Germinal center (tissue), 1 donor: ENCODE data around the gene AMZ1.

Experiments
- DNase-seq: peaks from one replicate; pipeline ENCODE4 v3.0.0; 2012; ENCODE audit warnings: mixed read lengths, low spot score

The AMZ1 gene

DNA sequence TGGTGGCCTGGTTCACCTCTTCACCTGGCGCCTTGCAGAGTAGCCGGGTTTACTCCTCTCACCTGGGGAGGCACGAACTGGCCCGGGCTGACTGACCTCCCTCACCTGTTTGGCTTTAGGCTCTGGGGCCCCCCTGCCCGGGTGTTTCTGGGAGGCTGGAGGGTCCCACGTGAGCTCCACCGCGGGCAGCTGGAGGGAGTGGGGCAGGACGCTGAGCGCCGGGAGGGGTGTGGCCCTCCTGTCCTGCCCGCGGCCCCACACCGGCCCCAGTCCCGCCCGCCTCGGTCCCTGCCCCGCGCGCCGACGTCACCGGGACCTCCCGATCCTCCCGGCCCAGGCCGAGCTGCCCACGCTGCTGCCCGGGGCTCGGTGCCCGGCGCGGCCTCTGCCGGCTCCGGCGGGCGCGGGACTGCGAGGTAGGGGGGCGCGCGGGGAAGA is at the start of gene AMZ1:
Gene AMZ1, plus strand, starts transcription at position 322 of the 438 bp plus-strand sequence. CDS start 12,250 bp downstream, outside the sequence.
- no peak for DNase-seq

DNA sequence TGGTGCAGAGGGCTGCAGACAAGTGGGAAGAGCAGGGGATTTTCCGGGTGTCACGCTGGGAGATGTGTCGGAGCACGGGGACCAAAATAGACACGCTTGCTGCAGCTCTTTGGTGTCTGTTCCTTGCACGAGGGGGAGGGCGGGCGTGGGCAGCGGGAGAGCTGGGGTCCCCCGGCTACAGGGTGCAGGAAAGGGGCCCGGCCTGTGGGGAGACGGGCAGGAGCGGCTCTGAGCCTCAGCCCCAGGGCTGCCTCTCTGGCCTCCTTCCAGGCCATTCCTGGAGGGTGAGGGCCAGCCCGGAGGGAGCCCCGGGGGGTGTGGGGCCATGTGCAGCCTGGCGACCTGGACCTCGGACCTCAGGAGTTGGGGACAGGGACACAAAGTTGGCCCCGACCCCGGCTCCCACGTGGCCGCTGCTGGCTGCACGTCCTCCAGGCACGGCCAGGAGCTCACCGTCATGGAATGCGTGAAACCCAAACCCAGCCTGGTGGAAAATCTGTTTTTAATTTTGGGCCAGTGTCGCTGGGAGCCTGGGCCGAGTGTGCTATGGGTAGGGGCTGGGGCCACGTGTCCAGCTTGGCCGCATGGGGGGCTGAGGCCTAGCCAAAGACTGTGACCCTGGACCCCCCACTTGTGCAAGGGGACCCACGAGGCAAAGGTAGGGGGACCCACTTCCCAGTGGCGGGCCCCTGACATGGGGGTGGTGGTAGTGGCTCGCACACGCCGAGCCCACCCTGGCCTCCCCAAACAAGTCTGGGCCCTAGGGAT is 49.6 kb upstream of the AMZ1 start:
- DNase-seq: no peak

DNA sequence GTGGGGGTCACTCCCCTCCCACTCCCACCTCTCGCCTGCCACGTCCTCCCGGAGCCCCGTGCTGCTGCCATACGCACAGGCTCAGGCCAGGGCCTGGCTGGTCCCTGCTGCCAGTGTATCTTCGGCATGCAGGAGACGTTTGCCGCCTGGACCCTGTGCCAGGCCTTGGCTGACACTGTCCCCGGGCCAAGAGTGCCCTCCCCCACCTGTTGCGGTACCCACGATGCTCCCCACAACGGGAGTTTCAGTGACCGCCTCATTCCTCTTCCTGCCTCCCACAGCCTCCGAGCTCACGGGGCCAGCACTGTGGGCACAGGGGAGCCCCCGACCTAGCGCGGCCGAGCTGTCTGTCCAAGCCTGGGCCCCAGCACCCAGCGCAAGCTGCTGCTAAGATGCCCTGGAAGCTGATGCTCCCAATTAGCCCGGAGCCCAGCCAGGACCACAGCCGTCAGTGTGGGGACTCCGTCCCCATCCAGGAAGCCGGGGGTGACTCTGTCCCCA is 48.8 kb upstream of the AMZ1 start:
- DNase-seq: no peak

- no peak for DNase-seq
These were observed 48.1 kb upstream of the AMZ1 start for GRCh38 chr7:2639695-2640481.

- no peak for DNase-seq
These were observed 47.5 kb upstream of the AMZ1 start for GRCh38 chr7:2640482-2640830.

DNA sequence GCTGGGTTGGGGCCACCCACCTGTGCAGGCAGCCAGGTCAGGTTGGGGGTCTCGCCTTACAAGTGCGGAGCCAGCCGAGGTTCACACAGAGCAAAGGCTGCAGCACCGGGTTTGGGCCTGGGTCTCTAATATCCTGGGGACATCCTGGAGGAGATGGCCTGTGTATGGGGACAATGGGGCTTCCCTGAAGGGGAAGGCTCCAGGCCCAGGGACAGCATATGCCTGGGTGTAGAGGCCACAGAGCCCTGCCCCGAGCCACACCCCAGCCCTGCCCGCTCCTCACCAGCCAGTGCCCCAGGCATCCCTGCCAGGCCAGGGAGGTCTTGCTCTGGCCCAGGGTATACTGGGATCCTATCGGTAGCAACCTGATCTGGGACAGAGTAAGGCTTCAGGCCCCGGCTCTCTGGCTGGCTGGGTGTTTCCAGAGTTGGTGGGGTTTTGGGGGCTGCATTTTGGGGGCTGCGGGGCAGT is 47.1 kb upstream of the AMZ1 start:
- DNase-seq: no peak

- peak; percentile 60 for DNase-seq
These were observed 46.3 kb upstream of the AMZ1 start for GRCh38 chr7:2641406-2642393.

DNA sequence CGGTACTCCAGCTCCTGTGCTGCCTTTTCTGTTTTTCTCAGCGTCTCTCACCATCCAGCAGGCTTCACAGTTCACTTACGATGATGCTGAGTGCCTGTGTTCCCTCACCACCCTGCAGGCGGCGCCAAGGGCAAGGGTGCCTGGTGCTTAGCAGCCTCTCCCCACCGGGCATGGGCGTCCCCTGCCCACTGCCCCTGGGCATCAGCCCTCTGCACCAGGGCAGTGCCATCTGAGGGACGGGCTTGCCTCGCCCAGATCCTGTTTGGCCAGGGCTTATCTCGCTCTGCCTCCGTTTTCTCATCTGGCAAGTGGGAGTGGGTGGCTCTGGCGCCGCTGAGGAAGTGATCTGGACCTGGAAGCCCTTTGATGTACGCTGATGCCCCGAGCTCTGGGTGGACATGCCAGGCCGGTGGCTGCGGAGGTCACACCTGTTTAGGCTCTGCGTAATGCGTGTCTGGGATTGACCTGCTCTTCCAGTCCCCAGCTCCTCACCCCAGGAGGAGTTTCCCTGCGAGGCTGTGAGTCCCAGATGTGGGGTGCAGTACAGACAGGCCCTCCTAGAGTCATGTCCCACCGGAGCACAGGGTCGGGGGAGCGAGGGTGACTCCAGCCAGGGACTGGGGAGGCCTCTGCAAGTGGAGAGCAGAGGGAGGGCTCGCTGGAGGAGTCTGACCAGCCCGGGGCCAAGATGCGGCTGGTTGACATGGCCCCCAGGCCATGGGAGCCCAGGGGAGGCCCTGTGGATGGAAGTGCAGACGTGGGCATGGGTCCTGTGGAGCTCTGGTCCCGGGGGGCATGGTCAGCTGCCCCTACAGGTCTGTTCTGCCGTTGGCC is 44.4 kb upstream of the AMZ1 start:
- DNase-seq: no peak

- DNase-seq: no peak
These were observed 43.8 kb upstream of the AMZ1 start for GRCh38 chr7:2644220-2644561.

DNA sequence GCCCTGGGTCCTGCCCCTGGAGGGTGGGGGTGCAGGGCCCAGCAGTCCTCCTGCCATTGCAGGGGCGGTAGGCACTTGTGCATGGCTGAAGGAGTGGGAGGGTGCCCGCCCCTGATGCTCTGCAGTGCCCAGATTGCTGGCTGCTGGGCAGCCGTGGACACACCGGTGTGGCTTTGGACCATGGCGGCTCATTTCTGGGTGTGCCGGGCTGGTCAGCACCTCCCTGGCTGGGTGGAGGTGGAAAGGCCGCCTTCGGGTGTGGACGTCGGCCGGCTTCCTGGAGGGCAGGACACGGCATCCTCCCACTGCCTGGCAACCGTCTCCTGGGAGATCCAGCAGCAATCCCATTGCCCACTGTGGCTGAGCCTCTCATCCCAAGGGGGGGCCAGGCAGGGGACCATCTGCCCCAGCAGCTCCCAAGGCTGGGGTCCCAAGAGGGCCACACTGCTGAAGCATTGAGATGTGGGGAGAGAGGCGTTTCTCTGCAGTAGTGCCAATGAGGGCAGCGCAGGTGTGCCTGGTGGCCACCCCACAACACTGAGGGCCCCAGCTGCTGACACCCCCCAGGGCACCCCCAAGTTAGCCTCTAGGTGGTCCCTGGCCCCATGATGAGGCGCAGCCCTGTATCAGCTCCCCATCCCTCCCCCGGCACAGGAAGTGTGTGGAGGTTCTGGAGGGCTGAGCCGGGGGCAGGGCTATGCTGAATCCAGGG is 43.3 kb upstream of the AMZ1 start:
- DNase-seq: no peak

DNA sequence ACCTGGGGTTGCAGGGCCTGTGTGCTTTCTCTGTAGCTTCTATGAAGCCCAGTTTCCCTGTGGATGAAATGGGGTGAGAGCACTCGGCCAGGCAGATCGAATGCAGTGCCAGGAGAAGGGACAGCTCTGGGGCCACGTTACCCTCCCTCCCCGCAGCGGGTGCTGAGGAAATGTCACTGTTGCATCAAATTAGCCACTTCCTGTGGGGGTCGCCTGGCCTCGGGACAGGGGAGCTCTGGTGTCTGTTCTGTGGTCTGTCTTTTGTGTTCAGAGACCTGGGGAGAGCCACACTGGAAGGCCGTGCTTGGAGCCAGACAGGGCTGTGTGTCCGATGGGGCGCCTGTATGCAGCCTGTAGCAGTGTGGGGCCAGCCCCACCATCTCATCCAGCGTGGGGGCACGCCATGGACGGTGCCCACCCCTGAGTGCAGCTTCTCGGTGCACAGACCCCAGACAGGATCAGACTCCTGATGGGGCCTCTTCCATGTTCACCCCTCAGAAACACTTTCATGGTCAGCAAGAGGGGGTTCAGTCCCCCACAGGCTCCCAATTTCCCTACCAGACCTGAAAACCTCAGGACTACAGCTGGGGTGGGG is 42.6 kb upstream of the AMZ1 start:
- no peak for DNase-seq

DNA sequence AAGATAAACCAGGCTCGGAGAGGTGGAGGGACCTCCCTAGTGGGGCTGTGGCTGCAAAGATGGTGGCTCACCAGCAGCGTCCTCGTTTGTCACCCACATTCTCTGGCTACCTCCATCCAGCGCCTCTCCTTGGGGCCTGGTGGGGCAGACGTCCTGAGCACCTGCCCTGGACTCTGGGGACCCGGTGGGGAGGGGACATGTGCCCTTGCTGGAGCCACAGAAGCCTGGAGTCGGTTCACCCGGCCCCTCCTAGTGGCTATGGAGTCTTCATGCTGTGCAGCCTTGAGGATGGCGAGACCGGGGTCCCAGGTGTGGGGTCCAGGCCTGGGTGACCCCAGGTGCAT is 41.7 kb upstream of the AMZ1 start:
- DNase-seq: no peak

DNA sequence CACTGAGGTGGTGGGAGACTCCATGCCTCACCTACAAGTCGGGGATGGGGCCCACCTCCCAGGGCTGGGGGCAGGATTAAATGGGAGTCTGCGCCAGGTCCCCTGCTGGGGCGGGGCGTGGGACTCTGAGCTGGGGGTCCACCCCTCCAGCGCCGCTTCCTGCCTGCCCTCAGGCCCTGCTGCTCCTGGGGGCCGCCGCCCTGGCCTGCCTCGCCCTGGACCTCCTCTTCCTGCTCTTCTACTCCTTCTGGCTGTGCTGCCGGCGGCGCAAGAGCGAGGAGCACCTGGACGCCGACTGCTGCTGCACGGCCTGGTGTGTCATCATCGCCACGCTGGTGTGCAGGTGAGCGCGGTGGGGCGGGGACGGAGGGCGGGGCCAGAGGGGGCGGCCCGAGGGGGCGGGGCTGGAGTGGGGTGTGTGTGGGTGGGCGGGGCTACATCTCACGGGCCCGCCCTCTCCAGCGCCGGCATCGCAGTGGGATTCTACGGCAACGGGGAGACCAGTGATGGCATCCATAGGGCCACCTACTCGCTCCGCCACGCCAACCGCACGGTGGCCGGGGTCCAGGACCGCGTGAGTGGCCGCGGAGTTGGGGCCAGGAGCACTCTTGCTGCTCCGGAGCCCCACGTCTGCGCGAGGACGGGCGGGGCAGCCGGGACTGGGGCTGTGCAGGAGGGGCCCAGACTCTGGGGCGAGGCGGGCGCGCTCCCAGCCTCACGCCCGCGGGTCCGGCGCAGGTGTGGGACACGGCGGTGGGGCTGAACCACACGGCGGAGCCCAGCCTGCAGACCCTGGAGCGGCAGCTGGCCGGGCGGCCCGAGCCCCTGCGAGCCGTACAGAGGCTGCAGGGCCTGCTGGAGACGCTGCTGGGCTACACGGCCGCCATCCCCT is 41.1 kb upstream of the AMZ1 start:
- no peak for DNase-seq

DNA sequence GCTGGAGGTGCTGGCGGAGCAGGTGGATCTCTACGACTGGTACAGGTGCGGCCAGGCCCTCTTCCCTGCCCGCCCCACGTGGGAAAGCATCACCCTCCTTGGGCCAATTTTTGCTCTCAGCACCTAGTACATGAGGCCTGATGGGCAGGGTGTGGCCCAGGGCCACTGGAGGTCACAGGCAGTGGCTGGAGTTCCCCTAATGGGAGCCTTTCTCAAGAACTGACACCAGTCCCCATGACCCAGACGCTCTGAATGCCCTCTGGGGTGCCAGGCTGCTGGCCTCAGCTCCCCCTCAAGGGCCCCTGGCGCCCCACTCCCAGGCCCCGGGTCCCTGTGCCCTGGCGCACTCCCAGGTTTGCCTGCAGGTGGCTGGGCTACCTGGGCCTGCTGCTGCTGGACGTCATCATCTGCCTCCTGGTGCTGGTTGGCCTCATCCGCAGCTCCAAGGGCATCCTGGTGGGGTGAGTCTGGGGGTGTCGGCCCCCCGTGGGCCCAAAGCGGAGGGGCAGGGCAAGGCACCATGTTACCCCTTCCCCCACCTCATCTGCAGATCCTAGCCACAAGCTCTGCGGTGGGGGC is 40.3 kb upstream of the AMZ1 start:
- no peak for DNase-seq

GRCh38 chr7:2649139-2649838 is 38.7 kb upstream of the AMZ1 start:
- DNase-seq: no peak

DNA sequence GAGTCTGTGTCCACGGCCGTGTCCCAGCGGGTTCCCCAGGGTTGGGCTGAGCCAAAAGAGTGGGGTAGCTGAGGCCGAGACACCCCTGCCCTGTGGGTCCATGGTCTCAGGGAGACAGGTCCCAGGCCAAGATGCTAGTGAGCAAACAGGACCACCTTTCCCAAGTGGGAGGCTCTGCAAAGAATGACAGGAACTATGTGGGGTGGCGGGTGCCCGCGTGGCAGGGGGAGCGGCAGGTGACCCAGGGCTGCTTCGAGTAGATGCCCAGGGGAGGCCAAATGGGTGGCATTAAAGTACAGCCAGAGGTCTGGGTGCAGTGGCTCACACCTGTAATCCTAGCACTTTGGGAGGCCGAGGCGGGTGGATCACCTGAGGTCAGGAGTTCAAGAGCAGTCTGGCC is 38.0 kb upstream of the AMZ1 start:
- DNase-seq: no peak

- no peak for DNase-seq
These were observed 37.6 kb upstream of the AMZ1 start for GRCh38 chr7:2650451-2650850.

DNA sequence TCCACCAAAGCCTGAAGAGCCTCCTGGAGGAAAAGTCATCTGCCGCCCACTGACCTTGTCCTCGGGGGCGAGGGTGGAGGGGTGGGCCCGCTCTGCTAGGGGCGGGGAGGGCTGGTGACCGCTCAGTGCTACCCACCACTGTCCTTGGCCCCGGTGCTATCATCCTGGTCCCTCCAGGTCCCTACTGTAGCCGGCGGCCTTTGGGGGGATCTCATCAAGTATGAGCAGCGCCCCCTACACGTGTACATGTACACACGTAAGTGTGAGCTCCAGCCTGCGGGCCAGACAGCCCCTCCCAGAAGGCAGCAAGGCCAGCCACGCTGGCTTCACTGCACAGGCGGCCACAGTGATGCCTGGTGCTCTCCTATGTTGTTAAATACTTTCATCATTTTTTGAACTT is 36.7 kb upstream of the AMZ1 start:
- DNase-seq: no peak
